BLaER1 treated with 17β-estradiol and CSF1 and Interleukin-3, amounts not matched to agents 10 nM and 100 nM (cell line): Measurements from ENCODE around the gene CETN1.
A peak's percentile ranks its signal among the peaks of the same experiment; 100 is the strongest.

Experiments used
- H3K27ac ChIP-seq, 11 experiments: shearing (Covaris generic); formaldehyde crosslinking; 2 replicates each; pipeline ENCODE4 v1.8.1; 2022
- H3K27me3 ChIP-seq, 11 experiments: shearing (Covaris generic); formaldehyde crosslinking; 2 replicates each; pipeline ENCODE4 v1.8.1; 2022
- H3K36me3 ChIP-seq, 11 experiments: shearing (Covaris generic); formaldehyde crosslinking; 2 replicates each; pipeline ENCODE4 v1.8.1; 2022
- H3K4me1 ChIP-seq, 10 experiments: shearing (Covaris generic); formaldehyde crosslinking; 2 replicates each; pipeline ENCODE4 v1.8.1; 2022
- H3K4me2 ChIP-seq, 11 experiments: shearing (Covaris generic); formaldehyde crosslinking; 2 replicates each; pipeline ENCODE4 v1.8.1; 2022
- H3K4me3 ChIP-seq, 10 experiments: shearing (Covaris generic); formaldehyde crosslinking; 2 replicates each; pipeline ENCODE4 v1.8.1; 2022
- H3K9ac ChIP-seq, 11 experiments: shearing (Covaris generic); formaldehyde crosslinking; 2 replicates each; pipeline ENCODE4 v1.8.1; 2022
- H3K9me3 ChIP-seq, 11 experiments: shearing (Covaris generic); formaldehyde crosslinking; replicated peaks in 1 of 11; 2 replicates each; pipeline ENCODE4 v1.8.1; 2022
- H4K20me1 ChIP-seq, 11 experiments: shearing (Covaris generic); formaldehyde crosslinking; 2 replicates each; pipeline ENCODE4 v1.8.1; 2022
- Cebpa-rat ChIP-seq, 11 experiments: shearing (Covaris generic); IDR thresholded peaks; 2 replicates each; pipeline ENCODE4 v1.8.1; 2022

The CETN1 gene

DNA sequence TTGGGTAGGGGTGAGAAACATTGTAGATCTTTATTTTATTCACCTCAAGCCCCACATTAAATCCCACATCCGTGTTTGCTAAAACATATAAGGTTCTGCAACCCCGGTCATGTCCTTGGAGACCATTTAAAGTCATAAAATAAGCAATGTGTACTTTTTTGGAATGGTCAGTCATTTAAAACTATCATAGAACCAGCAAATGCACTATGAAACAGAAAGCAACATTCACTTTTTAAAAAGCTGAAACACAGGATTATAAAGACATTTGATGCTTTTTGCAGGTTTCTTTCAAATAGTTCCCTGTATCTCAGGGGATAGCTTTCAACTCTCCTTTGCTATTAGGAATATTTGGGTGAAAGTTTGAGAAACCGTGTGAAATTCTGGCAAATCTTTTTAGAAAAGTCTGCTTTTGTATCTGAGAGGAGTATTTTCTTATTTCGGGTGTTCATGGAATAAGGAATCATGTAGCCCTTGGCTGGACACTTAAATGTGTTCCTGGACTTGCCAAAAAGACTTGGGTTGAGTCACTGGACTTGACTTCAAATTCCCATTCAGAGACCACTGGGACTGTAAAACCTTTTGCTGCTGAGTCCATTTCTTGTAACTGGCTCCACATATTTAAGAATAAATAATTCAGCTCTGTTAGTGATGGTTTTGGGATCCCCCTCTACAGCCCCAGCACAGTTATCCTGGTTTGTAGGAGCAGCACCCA lies 5.9 kb upstream of the CETN1 start:
- no peaks in the 10 kb centered on the region for H3K27me3 ChIP-seq
- no peaks in the 10 kb centered on the region for H4K20me1 ChIP-seq
- no peak overlapping the region for H3K4me3 ChIP-seq
- H3K4me2 ChIP-seq: no peak overlapping the region
- no peak overlapping the region for H3K9ac ChIP-seq
- no peaks in the 10 kb centered on the region for H3K36me3 ChIP-seq
- H3K4me1 ChIP-seq: peaks cover 0 to 13% (median 0%) of the 10 kb centered on the region in 10 experiments; a peak in 4 of 20 replicates
- TF ChIP-seq Cebpa-rat (IDR thresholded peaks at IDR 0.05): no peak
- peaks cover 0 to 9% (median 0%) of the 10 kb centered on the region in 11 experiments; a peak in 6 of 22 replicates for H3K9me3 ChIP-seq
- no peak overlapping the region for H3K27ac ChIP-seq

GRCh38 chr18:574865-575645 lies 5.1 kb upstream of the CETN1 start:
- Histone ChIP-seq H3K27ac (no peak overlapping the region), H3K9me3 (peaks cover 0 to 11% (median 3%) of the 10 kb centered on the region in 11 experiments; a peak in 11 of 22 replicates), H3K4me1 (peaks cover 0 to 10% (median 0%) of the 10 kb centered on the region in 10 experiments; a peak in 4 of 20 replicates), H3K4me3 (no peak overlapping the region), H3K4me2 (no peak overlapping the region), H3K9ac (no peak overlapping the region), H3K36me3 (no peaks in the 10 kb centered on the region), H4K20me1 (no peaks in the 10 kb centered on the region), H3K27me3 (no peaks in the 10 kb centered on the region)
- TF ChIP-seq Cebpa-rat (IDR thresholded peaks at IDR 0.05): no peak

DNA sequence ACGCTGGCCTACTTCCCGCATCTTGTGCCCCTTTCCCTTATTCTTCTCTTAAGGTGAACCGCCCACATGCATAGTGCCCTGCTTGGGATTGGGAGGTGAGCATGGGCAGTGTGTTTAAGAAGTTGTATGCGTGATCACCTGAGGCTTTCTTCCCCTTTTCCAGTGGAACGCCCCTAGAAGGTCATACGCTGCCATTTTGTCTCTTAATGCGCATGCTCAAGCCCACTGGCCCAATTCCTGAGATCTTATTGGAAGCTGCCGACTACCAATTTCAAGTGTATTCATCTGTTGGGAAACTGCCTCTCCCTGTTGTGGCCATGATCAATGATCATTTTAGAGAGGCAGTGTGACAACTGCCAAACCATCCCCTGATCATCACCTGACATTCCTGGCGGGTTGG lies 3.3 kb upstream of the CETN1 start:
- no peaks in the 10 kb centered on the region for H3K36me3 ChIP-seq
- H3K4me1 ChIP-seq: peaks cover 0 to 5% (median 0%) of the 10 kb centered on the region in 10 experiments; a peak in 1 of 20 replicates
- H3K9me3 ChIP-seq: peaks cover 0 to 19% (median 8%) of the 10 kb centered on the region in 11 experiments; a peak in 11 of 22 replicates
- H3K4me3 ChIP-seq: no peak overlapping the region
- peak overlapping the region in 1 of 11 experiments; percentile 23; a peak in 1 of 22 replicates for H3K4me2 ChIP-seq
- no peaks in the 10 kb centered on the region for H3K27me3 ChIP-seq
- no peaks in the 10 kb centered on the region for H4K20me1 ChIP-seq
- no peak for TF ChIP-seq Cebpa-rat (IDR thresholded peaks at IDR 0.05)
- no peak overlapping the region for H3K27ac ChIP-seq
- no peak overlapping the region for H3K9ac ChIP-seq

DNA sequence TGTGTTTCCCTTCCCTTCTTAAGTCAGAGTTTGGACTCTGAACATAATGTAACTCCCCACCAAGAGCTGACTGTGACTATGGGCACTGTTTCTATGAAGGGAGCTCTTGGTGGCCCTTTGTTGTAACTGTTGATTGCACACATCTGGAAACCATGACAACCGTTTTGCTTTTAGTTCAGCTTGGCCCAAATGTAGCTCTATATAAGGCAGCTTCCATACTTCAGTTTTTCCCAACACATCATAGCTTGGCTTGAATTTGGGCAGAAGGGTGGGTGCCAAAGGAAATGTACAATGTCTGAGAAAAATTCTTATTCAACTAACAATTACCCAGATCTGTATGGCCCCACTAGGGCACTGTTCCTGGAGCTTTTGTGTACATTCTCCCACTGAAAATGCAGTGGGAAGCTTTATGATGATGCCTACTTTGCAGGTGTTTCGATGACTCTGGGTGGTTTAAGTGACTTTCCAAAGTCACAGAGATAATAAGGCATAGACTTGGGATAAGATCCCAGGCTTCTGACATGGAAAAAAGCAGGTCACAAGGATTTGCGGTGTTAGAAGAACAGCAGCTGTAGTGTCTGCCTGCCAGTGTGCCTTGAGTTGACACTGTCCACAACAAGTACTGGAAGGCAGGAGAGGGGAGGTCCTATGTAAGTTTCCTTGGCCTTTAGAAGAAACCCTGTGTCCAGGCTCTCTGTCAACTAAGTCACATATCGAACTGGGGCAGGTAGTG lies 2.4 kb upstream of the CETN1 start:
- peaks cover 0 to 19% (median 8%) of the 10 kb centered on the region in 11 experiments; a peak in 11 of 22 replicates for H3K9me3 ChIP-seq
- TF ChIP-seq Cebpa-rat (IDR thresholded peaks at IDR 0.05): no peak
- peaks cover 0 to 5% (median 0%) of the 10 kb centered on the region in 10 experiments; a peak in 1 of 20 replicates for H3K4me1 ChIP-seq
- no peaks in the 10 kb centered on the region for H4K20me1 ChIP-seq
- no peak overlapping the region for H3K9ac ChIP-seq
- H3K27ac ChIP-seq: no peak overlapping the region
- no peak overlapping the region for H3K4me2 ChIP-seq
- no peaks in the 10 kb centered on the region for H3K27me3 ChIP-seq
- H3K4me3 ChIP-seq: no peak overlapping the region
- no peaks in the 10 kb centered on the region for H3K36me3 ChIP-seq

DNA sequence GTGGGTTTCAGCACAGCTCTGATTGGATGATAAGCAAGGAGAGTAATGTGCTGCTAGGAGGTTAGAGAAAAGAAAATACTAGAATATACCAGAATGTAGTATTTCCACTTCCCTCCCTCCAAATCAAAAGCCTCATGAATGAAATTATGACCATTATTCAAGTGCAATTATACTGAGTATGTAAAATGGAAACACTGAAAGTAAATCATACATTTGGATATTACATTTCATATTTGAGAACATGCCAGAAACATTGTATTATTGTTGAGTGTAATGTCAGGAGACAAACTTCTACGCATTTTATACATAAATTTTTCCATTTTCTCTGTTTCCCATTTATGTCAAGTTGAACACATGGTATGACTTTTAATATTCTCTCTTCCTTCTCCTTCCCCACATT lies 942 bp upstream of the CETN1 start:
- Histone ChIP-seq H3K36me3 (no peaks in the 10 kb centered on the region), H3K27me3 (no peaks in the 10 kb centered on the region), H3K9ac (no peak overlapping the region), H3K4me2 (no peak overlapping the region), H3K9me3 (peaks cover 0 to 24% (median 14%) of the 10 kb centered on the region in 11 experiments; a peak in 13 of 22 replicates), H4K20me1 (no peaks in the 10 kb centered on the region), H3K4me3 (no peak overlapping the region), H3K27ac (no peak overlapping the region), H3K4me1 (peaks cover 0 to 5% (median 0%) of the 10 kb centered on the region in 10 experiments; a peak in 1 of 20 replicates)
- no peak for TF ChIP-seq Cebpa-rat (IDR thresholded peaks at IDR 0.05)

GRCh38 chr18:581096-581495 lies 916 bp downstream of the CETN1 start:
- Histone ChIP-seq H3K36me3 (no peaks in the 10 kb centered on the region), H3K9ac (no peak overlapping the region), H3K4me3 (no peak overlapping the region), H4K20me1 (no peaks in the 10 kb centered on the region), H3K9me3 (peaks cover 0 to 32% (median 17%) of the 10 kb centered on the region in 11 experiments; a peak in 13 of 22 replicates), H3K27me3 (no peaks in the 10 kb centered on the region), H3K4me1 (peaks cover 0 to 5% (median 0%) of the 10 kb centered on the region in 10 experiments; a peak in 1 of 20 replicates), H3K4me2 (no peak overlapping the region), H3K27ac (no peak overlapping the region)
- no peak for TF ChIP-seq Cebpa-rat (IDR thresholded peaks at IDR 0.05)

GRCh38 chr18:582465-582864 lies 2.3 kb downstream of the CETN1 start:
- H3K27me3 ChIP-seq: no peaks in the 10 kb centered on the region
- no peaks in the 10 kb centered on the region for H3K36me3 ChIP-seq
- no peak overlapping the region for H3K4me3 ChIP-seq
- H3K4me1 ChIP-seq: no peaks in the 10 kb centered on the region
- H3K27ac ChIP-seq: no peak overlapping the region
- peaks cover 0 to 24% (median 17%) of the 10 kb centered on the region in 11 experiments; a peak in 12 of 22 replicates for H3K9me3 ChIP-seq
- no peaks in the 10 kb centered on the region for H4K20me1 ChIP-seq
- TF ChIP-seq Cebpa-rat (IDR thresholded peaks at IDR 0.05): no peak
- no peak overlapping the region for H3K4me2 ChIP-seq
- H3K9ac ChIP-seq: no peak overlapping the region

DNA sequence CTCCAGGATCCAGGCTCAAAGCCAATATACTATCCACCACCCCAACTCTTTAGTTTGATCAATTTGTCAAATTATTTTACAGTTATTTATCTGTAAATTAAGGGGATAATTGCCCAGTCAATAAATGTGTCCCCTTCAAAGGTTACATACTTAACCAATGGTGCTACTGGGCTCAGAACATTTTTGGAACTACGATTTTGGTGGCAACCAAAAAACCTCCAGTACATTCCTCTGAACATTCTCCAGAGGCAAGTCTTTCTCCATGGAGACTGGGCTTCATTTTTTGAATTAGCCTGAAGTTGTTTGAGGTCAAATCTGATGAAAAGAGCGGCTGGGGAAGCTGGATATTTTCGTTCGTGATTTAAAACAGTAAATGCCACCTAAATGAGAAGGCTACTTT lies 14.9 kb downstream of the CETN1 start:
- no peaks in the 10 kb centered on the region for H4K20me1 ChIP-seq
- H3K9me3 ChIP-seq: peaks cover 5 to 15% (median 13%) of the 10 kb centered on the region in 11 experiments; a peak in 21 of 22 replicates
- no peak overlapping the region for H3K4me3 ChIP-seq
- TF ChIP-seq Cebpa-rat (IDR thresholded peaks at IDR 0.05): no peak
- no peak overlapping the region for H3K27ac ChIP-seq
- no peaks in the 10 kb centered on the region for H3K36me3 ChIP-seq
- H3K4me2 ChIP-seq: no peak overlapping the region
- no peak overlapping the region for H3K9ac ChIP-seq
- no peaks in the 10 kb centered on the region; a peak in 1 of 20 replicates for H3K4me1 ChIP-seq
- no peaks in the 10 kb centered on the region for H3K27me3 ChIP-seq

DNA sequence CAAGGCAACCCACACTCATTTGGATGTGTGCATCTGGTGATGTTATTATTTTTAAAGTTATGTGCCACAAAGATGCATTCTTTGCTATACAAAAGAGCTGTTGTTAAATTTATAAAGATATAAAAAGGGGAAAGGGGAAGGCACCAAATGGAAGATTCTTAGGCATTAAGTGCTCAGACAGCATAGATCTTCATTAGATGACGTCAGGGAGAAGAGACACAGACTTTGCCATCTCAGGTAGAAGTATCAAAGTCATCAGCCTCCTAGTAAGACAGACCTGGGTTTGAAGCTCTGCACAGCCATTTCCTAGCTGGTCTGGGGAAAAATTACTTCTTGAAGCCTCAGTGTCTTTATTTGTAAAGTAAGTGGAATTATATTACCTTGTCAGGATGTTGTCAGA lies 15.4 kb downstream of the CETN1 start:
- Histone ChIP-seq H3K9me3 (peaks cover 0 to 10% (median 8%) of the 10 kb centered on the region in 11 experiments; a peak in 18 of 22 replicates), H4K20me1 (no peaks in the 10 kb centered on the region), H3K4me2 (no peak overlapping the region), H3K27me3 (no peaks in the 10 kb centered on the region), H3K9ac (no peak overlapping the region), H3K27ac (no peak overlapping the region), H3K36me3 (no peaks in the 10 kb centered on the region), H3K4me1 (no peaks in the 10 kb centered on the region; a peak in 1 of 20 replicates), H3K4me3 (no peak overlapping the region)
- TF ChIP-seq Cebpa-rat (IDR thresholded peaks at IDR 0.05): no peak
